ENCODE measurements around the gene TECPR1. TPM values are rescaled to one million over a fixed set of nuclear protein-coding genes. Genes with fewer than 3 reads are reported as not detected.

TECPR1 gene
- total RNA-seq, 1 donor from 2014 or later, result 10.8 TPM

DNA sequence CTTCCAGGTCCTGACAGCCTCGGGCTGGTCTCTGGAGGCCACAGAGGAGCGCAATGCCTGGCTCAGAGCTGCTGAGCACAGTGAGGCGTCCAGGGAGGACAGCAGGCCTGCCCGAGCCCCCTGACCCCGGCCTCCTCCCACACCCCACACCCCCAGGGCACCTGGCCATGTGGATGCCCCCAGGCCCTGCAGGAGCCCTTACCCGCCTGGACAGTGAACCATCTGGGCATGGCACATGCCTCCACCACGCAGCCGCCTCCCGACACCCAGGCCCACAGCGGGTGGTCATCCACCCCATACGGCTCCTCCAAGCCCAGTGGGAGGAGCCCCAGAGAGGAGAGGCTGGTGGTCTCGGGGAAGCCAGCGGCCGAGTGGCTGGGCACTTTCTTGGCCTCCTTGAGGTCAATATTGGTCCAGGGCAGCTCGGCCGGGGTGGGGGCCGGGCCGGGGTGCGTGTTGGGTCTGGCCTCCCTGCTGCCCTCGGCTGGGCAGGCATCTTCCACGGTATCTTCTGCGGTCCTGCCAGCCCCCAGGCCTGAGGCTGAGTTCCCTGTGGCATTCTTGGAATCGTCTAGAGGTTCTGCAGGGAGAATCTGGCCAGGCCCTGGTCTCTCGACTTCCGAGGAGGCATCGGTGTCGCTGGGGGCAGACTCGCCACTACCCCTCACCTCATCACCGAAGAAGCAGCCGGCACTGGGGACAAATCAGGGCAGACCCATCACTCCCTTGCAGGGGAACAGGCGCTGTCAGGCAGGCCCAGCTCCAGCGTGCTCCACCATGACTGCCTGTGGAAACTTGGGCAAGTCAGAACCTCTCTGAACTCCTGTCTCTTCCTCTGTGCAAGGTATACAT, 18.6 kb downstream of the TECPR1 start:
- Histone ChIP-seq H3F3A (ENCODE audit: low read depth) (no peaks in the 10 kb centered on the region), H3K79me2 (ENCODE audit: low read depth) (no peaks in the 10 kb centered on the region), H3K4me3 (no peak overlapping the region), H2AFZ (replicated peaks) (no peak overlapping the region), H3K9ac (no peak overlapping the region), H4K20me1 (ENCODE audit: low read depth) (no peaks in the 10 kb centered on the region), H3K9me3 (ENCODE audit: low read depth) (no peaks in the 10 kb centered on the region), H3K27me3 (no peaks in the 10 kb centered on the region), H3K4me1 (no peaks in the 10 kb centered on the region), H3K36me3 (no peaks in the 10 kb centered on the region), H3K4me2 (no peak overlapping the region), H3K27ac (no peak overlapping the region)
- Mint-ChIP-seq H3K36me3 (peaks cover 3% of the 10 kb centered on the region), H3K4me1 (peaks cover 11% of the 10 kb centered on the region), H3K27ac (no peak overlapping the region), H3K27me3 (ENCODE audit: insufficient read depth, low read depth) (peaks cover 2% of the 10 kb centered on the region), H3K4me3 (no peak overlapping the region), H3K9me3 (no peaks in the 10 kb centered on the region)
- DNase-seq (ENCODE audit: low spot score), result no peak
- TF ChIP-seq EZH2 (IDR thresholded peaks at IDR 0.05), result no peak
- TF ChIP-seq CTCF (IDR thresholded peaks at IDR 0.05), result no peak
- TF ChIP-seq EZH2phosphoT487 (IDR thresholded peaks at IDR 0.05), result no peak

GRCh38 chr7:98232799-98233198, 19.2 kb downstream of the TECPR1 start:
- H3K9me3 Mint-ChIP-seq, result no peaks in the 10 kb centered on the region
- no peak for DNase-seq (ENCODE audit: low spot score)

DNA sequence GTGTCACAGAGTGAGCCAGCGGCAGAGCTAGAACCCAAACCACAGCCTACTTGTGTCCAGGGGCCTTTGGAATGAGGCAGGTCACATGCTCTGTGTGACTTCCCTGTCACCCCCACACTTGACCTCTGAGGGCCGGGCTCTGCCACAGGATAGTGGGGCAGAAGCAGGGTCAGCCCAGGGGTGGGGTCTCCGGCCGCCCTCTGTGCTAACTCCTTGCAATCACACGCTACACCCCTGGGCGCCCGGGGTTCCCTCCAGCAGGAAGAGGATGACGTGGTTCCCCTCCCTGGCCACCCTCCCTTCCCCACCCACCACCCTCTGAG, 19.8 kb downstream of the TECPR1 start:
- Histone ChIP-seq H3K4me2 (no peak overlapping the region), H4K20me1 (ENCODE audit: low read depth) (no peaks in the 10 kb centered on the region), H3K4me3 (no peak overlapping the region), H2AFZ (replicated peaks) (no peak overlapping the region), H3K9ac (no peak overlapping the region), H3K27me3 (no peaks in the 10 kb centered on the region), H3K79me2 (ENCODE audit: low read depth) (no peaks in the 10 kb centered on the region), H3K27ac (no peak overlapping the region), H3K4me1 (no peaks in the 10 kb centered on the region), H3K9me3 (ENCODE audit: low read depth) (no peaks in the 10 kb centered on the region), H3K36me3 (no peaks in the 10 kb centered on the region), H3F3A (ENCODE audit: low read depth) (no peaks in the 10 kb centered on the region)
- Mint-ChIP-seq H3K27me3 (ENCODE audit: insufficient read depth, low read depth) (peaks cover 2% of the 10 kb centered on the region), H3K9me3 (no peaks in the 10 kb centered on the region), H3K4me3 (no peak overlapping the region), H3K36me3 (peaks cover 5% of the 10 kb centered on the region), H3K27ac (no peak overlapping the region), H3K4me1 (peaks cover 14% of the 10 kb centered on the region)
- TF ChIP-seq EZH2phosphoT487 (IDR thresholded peaks at IDR 0.05) (no peak), CTCF (IDR thresholded peaks at IDR 0.05) (no peak), EZH2 (IDR thresholded peaks at IDR 0.05) (no peak)
- no peak for DNase-seq (ENCODE audit: low spot score)

More at GRCh38 chr7:98232799-98233198, 19.2 kb downstream of the TECPR1 start:
- H3K36me3 ChIP-seq, result no peaks in the 10 kb centered on the region
- H3K4me1 Mint-ChIP-seq, result peaks cover 13% of the 10 kb centered on the region
- no peak overlapping the region for H3K4me3 ChIP-seq
- H3K27ac Mint-ChIP-seq, result no peak overlapping the region
- no peaks in the 10 kb centered on the region for H3F3A ChIP-seq (ENCODE audit: low read depth)
- H3K27ac ChIP-seq, result no peak overlapping the region
- peaks cover 2% of the 10 kb centered on the region for H3K27me3 Mint-ChIP-seq (ENCODE audit: insufficient read depth, low read depth)
- no peaks in the 10 kb centered on the region for H3K4me1 ChIP-seq
- H3K9me3 ChIP-seq (ENCODE audit: low read depth), result no peaks in the 10 kb centered on the region
- H2AFZ ChIP-seq (replicated peaks), result no peak overlapping the region
- no peaks in the 10 kb centered on the region for H3K79me2 ChIP-seq (ENCODE audit: low read depth)
- TF ChIP-seq EZH2phosphoT487 (IDR thresholded peaks at IDR 0.05) (no peak), CTCF (IDR thresholded peaks at IDR 0.05) (no peak), EZH2 (IDR thresholded peaks at IDR 0.05) (no peak)
- H4K20me1 ChIP-seq (ENCODE audit: low read depth), result no peaks in the 10 kb centered on the region
- H3K36me3 Mint-ChIP-seq, result peaks cover 3% of the 10 kb centered on the region
- H3K4me2 ChIP-seq, result no peak overlapping the region
- no peak overlapping the region for H3K4me3 Mint-ChIP-seq
- no peak overlapping the region for H3K9ac ChIP-seq
- H3K27me3 ChIP-seq, result no peaks in the 10 kb centered on the region

Data from neural progenitor cell (in vitro differentiated cells).